HG03066 (cell line): Measurements from ENCODE around the gene SLC25A53.
A peak's percentile ranks its signal among the peaks of the same experiment; 100 is the strongest.

Experiments used
- ATAC-seq: cut with Tn5 transposase; IDR thresholded peaks from one replicate; pipeline ENCODE4 v1.9.1; 2021; ENCODE audit warnings: low read depth; ENCODE audit not compliant: unreplicated experiment

SLC25A53 gene, protein sequence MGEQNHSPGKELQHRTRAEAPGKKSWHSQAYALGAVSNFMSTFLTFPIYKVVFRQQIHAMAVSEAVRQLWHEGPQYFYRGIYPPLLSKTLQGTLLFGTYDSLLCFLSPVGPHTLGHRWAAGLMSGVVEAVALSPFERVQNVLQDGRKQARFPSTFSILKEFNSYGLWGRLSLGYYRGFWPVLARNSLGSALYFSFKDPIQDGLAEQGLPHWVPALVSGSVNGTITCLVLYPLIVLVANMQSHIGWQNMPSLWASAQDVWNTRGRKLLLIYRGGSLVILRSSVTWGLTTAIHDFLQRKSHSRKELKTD

DNA sequence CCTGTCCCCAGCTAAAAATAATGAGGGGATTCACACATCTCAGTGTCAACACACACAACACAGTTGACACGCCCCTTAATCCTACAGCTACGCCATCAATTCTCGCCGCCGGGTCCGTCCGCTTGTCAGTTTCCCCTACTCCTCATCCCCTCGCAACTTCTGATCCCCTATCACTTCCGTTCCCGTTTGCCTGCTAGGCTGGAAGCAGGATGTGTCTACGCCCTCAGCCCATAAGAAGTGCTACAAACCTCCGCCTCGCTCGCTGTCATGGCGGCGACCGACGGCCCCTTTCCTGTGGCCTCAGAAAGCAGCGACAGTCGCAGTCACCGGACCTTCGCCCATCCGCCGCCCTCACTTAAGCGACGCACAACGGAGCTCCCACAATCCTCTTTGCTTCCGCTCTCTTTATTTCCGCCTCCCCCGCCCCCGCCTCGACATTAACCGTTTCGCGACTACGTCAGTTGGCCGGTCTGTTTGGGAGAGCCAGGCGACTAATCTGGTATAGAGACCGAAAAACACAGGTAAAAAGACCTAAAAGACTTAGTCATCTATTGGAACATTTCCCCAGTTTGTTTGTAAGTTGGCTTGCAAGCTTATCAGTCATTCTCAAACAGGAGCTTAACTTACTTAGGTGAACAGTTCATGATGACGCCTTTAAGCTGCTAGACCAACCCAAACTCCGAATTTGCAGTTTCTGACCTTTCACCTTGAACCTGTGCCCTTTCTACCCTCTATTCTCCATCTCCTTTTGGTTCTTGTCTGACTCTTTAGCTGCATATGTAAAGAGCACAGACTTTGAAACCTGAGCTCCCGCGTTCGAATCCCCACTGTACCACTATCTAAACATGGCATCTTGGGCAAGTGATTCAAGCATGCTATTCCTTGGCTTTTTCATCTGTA is at the start of gene SLC25A53:
Gene SLC25A53 (minus strand): TSS at position 380 of the 900 bp plus-strand sequence. CDS start 51,752 bp downstream, outside the sequence.
- peak; percentile 95 for ATAC-seq

DNA sequence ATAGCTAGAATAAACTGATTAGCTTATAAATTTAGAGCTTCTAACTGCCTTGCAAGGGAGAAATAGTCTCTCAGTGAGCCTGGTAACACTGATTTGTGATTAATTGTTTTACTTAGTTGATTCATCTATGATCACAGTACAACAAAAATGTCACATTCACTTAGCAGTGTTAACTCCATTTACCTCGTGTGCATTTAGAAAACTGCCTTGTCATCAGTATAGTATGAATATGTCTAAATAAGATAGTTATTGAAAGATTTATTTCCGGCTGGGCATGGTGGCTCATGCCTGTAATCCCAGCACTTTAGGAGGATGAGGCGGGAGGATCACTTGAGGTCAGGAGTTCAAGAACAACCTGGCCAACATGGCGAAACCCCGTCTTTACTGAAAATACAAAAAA is 48.7 kb upstream of the SLC25A53 start:
- ATAC-seq: no peak

DNA sequence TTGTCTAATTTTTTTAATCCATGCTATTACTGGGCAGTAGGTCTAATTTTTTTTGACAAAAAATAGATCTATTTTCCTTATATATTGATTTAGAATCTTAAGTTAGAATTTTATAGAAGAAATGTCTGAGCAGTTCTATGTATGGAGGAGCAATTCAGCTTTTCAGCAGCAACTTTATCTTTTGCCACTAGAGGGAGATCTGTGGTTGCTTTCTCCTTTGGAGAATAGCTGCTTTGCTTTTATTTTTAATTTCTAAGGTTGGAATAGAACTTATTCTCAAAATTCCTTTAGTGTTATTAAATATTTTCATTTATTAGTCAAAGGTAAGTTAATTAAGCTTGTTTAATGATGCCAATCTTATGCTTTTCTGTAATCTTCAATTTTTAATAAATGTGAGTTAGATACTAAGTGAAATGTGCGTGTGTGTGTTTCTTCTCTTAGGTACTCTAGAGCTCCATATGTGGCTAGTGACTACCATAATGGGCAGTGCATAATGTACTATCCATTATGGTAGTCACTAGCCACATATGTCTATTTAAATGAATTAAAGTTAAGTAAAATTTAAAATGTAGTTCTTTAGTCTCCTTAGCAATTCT is 38.8 kb upstream of the SLC25A53 start:
- ATAC-seq: peak; percentile 63

DNA sequence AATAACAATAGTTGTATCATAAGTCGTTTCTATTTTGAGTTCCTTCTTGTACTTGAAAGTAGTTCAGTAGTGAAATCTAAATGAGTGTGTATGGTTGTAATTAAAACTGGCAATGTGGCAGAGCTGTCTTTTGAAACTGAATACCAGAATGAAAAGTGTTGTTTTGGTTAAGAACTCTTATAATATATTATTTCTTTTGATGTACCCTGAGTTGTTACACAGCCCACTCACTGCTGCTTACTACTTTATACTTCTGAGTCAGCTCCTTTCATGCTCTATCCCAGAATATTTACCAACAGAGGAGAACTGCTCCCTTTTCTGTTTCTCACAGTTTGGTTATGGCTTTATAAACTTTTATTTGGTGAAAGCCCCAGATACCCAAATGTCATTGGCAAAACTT is 38.2 kb upstream of the SLC25A53 start:
- no peak for ATAC-seq

DNA sequence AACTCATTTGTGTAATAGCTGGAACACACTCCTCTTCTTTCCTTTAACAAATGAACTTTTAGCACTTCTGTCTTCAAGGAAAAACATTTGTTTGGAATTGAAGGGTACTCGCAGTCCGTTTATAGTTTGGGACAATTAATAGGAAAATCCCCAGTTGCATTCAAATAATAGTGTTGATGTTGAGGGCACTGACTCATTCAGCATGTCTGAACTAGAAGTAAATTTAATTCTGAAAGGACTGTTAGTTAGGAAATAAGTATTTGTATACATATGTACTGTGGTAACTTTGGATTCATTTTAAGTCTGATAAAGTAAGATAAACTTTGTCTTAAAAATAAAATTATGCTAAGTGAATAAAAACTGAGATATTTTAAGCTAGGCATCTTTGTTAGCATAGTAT is 36.7 kb upstream of the SLC25A53 start:
- ATAC-seq: no peak

DNA sequence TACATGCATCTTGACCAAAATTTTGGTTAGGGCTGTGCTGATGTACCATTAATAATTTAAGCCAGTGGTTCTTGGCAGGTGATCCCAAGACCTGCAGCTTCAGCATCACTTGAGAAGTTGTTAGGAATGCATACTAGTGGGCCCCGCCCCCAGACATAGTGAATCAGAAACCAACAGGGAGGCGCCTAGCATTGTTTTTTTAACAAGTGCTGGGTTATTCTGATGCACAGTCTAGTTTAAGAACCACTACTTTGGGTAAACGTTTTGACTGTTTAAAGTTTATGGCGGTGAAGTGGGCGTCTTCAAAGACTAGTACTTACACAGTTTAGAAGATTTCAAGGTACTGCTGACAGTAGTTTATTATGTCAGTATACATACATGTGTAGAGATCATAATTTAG is 33.0 kb upstream of the SLC25A53 start:
- ATAC-seq: no peak

DNA sequence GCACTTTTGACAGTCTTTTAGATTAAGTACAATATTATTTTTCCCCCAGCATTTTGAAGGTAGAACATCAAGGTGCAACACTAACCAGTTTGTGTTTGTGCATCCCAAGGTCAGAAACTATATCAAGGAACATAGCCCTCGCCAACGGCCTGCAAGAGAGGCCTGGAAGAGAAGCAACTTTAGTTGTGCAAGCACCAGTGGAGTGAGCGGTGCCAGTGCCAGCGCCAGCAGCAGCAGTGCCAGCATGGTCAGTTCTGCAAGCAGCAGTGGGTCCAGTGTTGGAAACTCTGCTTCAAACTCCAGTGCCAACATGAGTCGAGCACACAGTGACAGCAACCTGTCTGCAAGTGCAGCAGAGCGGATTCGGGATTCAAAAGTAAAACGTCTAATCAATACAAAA is 31.1 kb upstream of the SLC25A53 start:
- ATAC-seq: no peak

DNA sequence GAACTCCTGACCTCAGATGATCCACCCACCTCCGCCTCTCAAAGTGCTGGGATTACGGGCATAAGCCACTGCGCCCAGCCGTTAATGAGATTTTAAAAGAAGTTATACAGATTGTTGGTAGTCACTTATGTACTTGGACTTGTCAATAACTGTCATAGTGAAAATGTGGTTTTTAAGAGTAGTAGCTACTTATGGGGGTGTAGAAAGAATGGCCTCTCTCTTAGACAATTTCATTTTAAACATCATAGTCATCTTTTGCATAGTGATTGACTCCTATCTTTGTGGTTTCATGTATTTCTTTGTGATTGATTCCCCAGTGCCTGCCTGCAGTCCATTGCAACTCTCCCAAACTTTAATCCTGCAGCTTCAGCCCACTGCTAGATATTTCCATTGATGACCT is 26.9 kb upstream of the SLC25A53 start:
- no peak for ATAC-seq

DNA sequence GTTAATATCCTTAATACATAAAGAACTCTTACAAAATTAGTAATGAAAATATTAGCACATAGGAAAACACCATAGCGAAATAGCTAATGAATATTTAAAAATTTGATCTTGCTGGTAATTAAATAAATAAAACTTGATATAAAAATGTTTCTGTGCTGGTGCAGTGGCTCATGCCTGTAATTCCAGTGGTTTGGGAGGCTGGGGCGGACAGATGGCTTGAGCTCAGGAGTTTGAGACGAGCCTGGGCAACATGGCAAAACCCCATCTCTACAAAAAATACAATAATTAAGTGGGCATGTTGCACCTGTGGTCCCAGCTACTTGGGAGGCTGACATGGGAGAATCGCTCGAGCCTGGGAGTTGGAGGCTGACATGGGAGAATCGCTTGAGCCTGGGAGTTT is 17.0 kb upstream of the SLC25A53 start:
- no peak for ATAC-seq

DNA sequence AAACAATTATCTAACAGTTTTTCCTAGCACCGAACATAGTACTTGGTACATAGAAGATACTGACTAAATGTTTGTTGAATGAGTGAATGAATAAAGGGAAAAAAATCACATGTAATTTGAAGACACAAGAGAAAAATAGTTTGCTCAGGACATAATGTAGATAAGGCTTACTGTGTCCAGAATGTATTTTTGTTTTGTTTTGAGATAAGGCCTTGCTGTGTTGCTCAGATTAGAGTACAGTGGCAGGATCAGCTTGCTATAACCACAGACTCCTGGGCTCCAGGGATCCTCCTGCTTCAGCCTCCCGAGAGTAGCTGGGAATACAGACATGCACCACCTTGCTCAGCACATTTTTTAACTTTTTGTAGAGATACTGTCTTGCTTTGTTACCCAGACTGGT is 16.0 kb upstream of the SLC25A53 start:
- ATAC-seq: no peak

DNA sequence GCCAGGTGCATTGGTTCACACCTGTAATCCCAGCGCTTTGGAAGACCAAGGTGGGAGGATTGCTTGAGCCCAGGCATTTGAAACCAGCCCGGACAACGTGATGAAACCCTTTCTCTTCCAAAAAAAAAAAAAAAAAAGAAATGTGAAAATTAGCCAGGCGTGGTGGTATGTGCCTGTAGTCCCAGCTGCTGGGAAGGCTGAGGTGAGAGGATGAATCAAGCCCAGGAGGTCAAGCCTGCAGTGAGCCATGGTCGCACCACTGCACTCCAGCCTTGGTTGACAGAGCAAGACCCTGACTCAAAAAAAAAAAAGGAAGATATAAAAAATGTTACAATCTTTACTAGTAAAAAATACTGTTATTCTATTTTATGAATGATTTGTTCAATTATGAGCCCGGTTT is 15.3 kb upstream of the SLC25A53 start:
- ATAC-seq: no peak

DNA sequence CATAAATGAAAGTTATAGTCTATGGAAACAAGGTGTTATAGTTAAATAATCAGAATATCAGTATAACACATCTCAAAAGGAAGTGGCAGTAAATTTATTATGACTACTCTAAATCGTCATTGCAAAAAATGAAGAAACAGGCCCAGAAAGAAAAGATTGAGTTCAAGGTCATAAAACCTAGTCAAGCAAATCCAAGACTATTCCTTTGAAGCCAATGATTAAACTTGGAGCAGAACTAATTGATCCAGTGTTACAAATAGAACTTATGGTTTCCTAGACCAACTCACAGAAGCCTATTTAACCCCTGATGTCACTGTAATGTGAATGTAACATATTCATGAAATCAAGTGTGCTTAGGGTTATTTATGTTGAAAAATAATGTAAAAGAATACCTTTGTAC is 11.3 kb upstream of the SLC25A53 start:
- no peak for ATAC-seq

DNA sequence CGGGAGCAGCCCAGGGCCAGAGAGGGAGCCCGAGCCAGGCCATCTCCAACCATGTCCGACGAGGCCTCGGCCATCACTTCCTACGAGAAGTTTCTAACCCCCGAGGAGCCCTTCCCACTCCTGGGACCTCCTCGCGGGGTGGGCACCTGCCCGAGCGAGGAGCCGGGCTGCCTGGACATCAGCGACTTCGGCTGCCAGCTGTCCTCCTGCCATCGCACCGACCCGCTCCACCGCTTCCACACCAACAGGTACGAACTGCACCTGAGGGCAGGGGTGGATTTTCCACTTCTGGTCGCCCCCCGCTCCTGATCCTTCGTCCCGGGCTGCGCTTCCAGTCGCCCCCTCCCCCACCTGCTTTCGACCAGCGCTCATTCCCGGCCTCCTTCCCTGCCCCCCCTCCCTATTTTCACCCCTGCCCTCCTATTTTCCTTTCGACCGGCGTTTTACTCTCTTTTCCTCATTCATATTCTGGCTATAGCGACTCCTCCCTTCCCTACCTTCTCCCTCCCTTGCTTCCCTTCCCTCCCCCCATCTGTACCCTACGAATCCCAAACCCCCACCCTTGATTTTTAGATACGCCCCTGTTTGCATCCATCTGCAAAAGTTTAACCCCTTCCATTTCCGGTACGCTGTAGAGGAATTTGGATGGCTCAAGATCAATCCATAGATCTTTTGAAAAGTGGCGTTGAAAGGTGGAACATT is 10.1 kb upstream of the SLC25A53 start:
- ATAC-seq: peak; percentile 8

DNA sequence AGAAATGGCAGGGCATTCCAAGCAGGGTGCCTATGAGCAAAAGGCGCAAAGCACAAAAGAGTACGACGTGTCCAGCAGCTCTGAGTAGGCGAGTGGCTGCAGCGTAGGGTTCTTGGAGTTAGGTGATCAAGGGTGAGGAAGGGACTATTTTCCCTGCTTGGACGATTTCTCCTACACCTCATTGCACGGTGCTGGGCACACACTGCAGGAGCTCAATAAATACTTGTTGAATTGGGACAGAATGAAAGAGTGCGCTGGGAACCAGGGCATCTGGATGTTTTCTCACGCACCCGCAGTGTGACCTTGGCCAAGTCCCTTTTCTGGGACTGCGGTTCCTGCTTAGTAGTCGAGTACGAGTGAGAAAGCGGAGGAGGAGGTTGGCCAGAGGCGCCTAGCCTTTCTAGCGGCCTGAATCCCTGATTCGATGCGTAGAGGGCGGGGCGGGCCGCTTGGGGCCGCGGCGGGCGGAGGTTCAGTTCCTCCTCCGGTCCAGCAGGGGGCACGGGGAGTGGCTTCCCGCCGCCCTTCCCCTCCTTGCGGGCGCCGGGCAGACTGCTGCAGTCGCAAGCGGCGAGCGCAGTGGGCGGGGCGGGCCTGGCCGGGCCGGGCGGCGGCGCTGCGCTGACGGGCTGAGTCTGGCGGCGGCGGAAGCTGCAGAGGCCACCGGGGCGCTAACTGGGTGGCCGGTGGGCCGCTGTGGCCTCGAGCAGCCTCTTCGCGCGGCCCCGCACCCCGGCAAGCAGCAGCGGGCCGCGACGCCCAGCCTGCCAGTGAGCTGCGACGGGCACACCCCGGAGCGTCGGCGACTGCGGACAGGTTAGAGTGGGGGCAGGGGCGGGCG is 9.3 kb upstream of the SLC25A53 start, which contains the start of gene FAM199X:
Gene FAM199X (plus strand): TSS at position 560 of the 841 bp plus-strand sequence. CDS start 333 bp downstream, outside the sequence.
- peak; percentile 93 for ATAC-seq

DNA sequence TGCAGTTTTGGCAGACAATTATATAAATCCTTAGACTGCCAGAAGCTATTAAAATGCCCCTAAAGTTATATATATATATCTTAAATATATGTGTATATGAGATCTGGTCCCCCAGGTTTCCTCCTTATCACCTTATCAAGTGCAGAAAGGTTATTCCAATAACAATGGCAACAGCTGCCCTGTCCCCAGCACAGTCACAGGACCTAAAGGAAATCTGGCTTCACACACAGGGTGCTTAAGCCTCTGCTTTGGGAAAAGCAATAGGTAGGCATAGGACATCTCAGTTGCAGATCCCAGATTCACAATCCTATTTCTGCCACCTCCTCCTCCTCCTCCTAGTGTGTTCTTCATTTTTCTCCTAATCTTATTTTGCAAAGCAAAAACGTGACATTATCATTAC is 5.8 kb downstream of the SLC25A53 start:
- no peak for ATAC-seq

DNA sequence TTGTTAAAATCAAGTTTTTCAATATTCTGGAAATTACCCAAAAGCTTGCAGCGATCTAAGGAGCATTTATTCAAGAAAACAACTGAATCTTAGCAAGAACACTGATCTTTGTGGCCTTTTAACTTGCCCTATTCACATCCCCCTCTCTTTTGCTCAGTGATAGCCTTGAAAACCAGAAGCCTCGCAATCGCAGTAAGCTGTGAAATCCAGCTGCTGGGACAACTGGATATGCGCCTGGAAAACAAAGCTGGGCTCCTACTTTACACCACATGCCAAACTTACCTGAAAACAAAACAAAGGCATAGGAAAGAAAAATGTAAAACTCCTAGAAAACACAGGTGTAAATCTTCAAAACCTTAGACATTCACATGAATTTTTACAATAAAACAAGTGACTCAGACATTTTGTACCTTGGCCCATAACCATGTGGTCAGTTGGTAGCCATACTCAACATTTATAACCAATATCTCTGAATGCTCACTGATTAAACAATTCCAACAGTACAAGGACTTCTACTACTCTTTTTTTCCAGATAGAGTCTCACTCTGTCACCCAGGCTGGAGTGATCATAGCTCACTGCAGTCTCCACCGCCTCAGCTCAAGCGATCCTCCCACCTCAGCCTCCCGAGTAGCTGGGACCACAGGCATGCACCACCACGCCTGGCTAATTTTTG is 15.6 kb downstream of the SLC25A53 start:
- no peak for ATAC-seq

DNA sequence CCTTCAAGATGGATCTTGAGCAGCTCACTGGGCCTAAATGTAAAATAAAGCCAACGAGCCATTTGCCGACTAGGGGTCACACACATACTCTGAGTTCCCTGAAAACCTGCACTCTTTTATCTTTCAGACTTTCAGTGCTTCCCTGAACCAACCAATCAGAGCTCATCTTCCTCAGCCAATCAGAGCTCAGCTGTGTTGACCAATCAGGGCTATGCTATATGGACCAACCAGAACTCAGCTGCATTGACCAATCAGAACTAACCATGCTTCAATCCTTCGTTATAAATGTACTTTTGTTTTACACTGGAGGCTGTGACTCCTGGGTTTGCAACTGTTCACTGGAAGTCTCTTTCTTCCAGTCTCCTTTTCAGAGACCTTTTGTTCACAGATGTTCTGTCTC is 19.3 kb downstream of the SLC25A53 start:
- ATAC-seq: no peak

DNA sequence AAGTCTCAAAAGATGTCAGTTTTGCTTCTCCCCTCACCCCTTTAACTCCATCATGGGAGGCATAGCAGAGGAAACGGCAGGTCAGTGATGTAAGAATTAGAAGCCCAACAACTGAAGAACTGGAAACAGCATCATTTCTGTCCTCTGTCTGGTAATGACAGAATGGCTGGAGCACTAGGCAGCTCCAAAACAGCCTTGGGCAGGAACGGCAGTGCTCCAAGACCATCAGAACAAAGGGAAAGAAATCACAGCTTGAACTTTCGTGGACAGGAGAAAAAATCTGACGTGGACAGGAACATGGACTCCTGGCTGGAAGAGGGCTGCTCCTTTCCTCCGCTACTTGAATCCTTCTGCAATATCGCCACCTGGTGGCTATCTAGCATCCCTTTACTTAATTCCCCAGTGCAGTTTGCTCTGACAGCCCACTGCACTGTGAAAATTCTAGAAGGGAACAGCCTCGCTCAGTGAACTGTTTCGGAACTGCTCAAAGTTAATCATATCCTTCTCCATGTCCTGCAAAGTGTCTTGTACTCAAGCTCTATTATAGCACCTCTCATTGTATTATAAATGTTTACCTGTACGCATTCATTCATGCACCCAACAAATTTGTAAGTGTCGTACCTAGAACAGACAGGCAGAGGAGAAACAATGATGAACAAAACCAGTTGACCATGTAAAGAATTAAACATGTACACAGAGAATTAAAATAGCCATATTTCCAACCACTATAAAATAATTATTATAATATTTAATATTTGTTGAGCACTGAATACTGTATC is 20.4 kb downstream of the SLC25A53 start:
- peak; percentile 89 for ATAC-seq
